Dedifferentiated amniotic fluid mesenchymal stem cell (primary cell): ENCODE data around the gene FBXW7.
"Not testable (repeated sequence)": the region's sequence is repeated elsewhere in the genome, so short reads cannot be mapped to it uniquely, and the experiment has no call there.

Source experiments
- DNase-seq: peaks from one replicate; pipeline ENCODE4 v3.0.0-alpha.2; 2016; ENCODE audit errors: extremely low spot score

FBXW7 gene

GRCh38 chr4:152535903-152536544 is at the start of gene FBXW7:
FBXW7 (minus strand) TSS chr4:152536092; CDS start chr4:152411803, 124,289 bp downstream.
- peak; percentile 99 for DNase-seq

GRCh38 chr4:152585023-152585441 is 49.1 kb upstream of the FBXW7 start:
- DNase-seq, result no peak

- DNase-seq, result no peak
These were observed 45.8 kb upstream of the FBXW7 start for GRCh38 chr4:152581536-152582160.

- DNase-seq, result no peak
These were observed 44.0 kb upstream of the FBXW7 start for GRCh38 chr4:152579916-152580315.

GRCh38 chr4:152579107-152579764 is 43.3 kb upstream of the FBXW7 start:
- no peak for DNase-seq

GRCh38 chr4:152578670-152579069 is 42.8 kb upstream of the FBXW7 start:
- DNase-seq, result no peak

- no peak for DNase-seq
These were observed 42.0 kb upstream of the FBXW7 start for GRCh38 chr4:152577708-152578396.

- DNase-seq, result no peak
These were observed 39.6 kb upstream of the FBXW7 start for GRCh38 chr4:152575533-152575932.

- no peak for DNase-seq
These were observed 38.0 kb upstream of the FBXW7 start for GRCh38 chr4:152573861-152574260.

- DNase-seq, result no peak
These were observed 36.7 kb upstream of the FBXW7 start for GRCh38 chr4:152572417-152573086.

GRCh38 chr4:152571770-152572169 is 35.9 kb upstream of the FBXW7 start:
- DNase-seq, result no peak

GRCh38 chr4:152571296-152571695 is 35.4 kb upstream of the FBXW7 start:
- DNase-seq, result no peak

- DNase-seq, result no peak
These were observed 29.4 kb upstream of the FBXW7 start for GRCh38 chr4:152565333-152565732.

GRCh38 chr4:152564336-152564735 is 28.4 kb upstream of the FBXW7 start:
- DNase-seq, result no peak

- no peak for DNase-seq
These were observed 27.3 kb upstream of the FBXW7 start for GRCh38 chr4:152563209-152563608.

GRCh38 chr4:152559641-152560040 is 23.7 kb upstream of the FBXW7 start:
- no peak for DNase-seq

GRCh38 chr4:152558396-152558795 is 22.5 kb upstream of the FBXW7 start:
- no peak for DNase-seq

- DNase-seq, result no peak
These were observed 20.9 kb upstream of the FBXW7 start for GRCh38 chr4:152556834-152557233.

- no peak for DNase-seq
These were observed 20.4 kb upstream of the FBXW7 start for GRCh38 chr4:152556283-152556682.

GRCh38 chr4:152554742-152555141 is 18.9 kb upstream of the FBXW7 start:
- DNase-seq, result no peak

GRCh38 chr4:152550687-152551086 is 14.8 kb upstream of the FBXW7 start:
- DNase-seq, result not testable (repeated sequence)

- no peak for DNase-seq
These were observed 9.2 kb upstream of the FBXW7 start for GRCh38 chr4:152545088-152545487.
